ENCODE data around the gene FOXJ3.

FOXJ3 gene

GRCh38 chr1:42136466-42136865 is 198.6 kb downstream of the FOXJ3 start:
- Histone ChIP-seq H3K4me3 (no peak overlapping the region), H3K27ac (no peak overlapping the region)

GRCh38 chr1:42135426-42135825 is 199.6 kb downstream of the FOXJ3 start:
- Histone ChIP-seq H3K27ac (no peak overlapping the region), H3K4me3 (no peak overlapping the region)

GRCh38 chr1:42133809-42134526 is 201.1 kb downstream of the FOXJ3 start:
- Histone ChIP-seq H3K27ac (no peak overlapping the region), H3K4me3 (no peak overlapping the region)

- H3K4me3 ChIP-seq = no peak overlapping the region
- H3K27ac ChIP-seq = no peak overlapping the region
These were observed 201.6 kb downstream of the FOXJ3 start for GRCh38 chr1:42133390-42133789.

- Histone ChIP-seq H3K4me3 (no peak overlapping the region), H3K27ac (no peak overlapping the region)
These were observed 204.9 kb downstream of the FOXJ3 start for GRCh38 chr1:42130061-42130660.

- H3K27ac ChIP-seq = no peak overlapping the region
- H3K4me3 ChIP-seq = no peak overlapping the region
These were observed 206.1 kb downstream of the FOXJ3 start for GRCh38 chr1:42128964-42129363.

GRCh38 chr1:42128499-42128898 is 206.5 kb downstream of the FOXJ3 start:
- Histone ChIP-seq H3K27ac (no peak overlapping the region), H3K4me3 (no peak overlapping the region)

GRCh38 chr1:42127767-42128166 is 207.3 kb downstream of the FOXJ3 start:
- H3K27ac ChIP-seq = no peak overlapping the region

More at GRCh38 chr1:42127767-42128166, 207.3 kb downstream of the FOXJ3 start:
- H3K4me3 ChIP-seq = no peak overlapping the region
